ENCODE measurements around the gene S1PR2.

DNA sequence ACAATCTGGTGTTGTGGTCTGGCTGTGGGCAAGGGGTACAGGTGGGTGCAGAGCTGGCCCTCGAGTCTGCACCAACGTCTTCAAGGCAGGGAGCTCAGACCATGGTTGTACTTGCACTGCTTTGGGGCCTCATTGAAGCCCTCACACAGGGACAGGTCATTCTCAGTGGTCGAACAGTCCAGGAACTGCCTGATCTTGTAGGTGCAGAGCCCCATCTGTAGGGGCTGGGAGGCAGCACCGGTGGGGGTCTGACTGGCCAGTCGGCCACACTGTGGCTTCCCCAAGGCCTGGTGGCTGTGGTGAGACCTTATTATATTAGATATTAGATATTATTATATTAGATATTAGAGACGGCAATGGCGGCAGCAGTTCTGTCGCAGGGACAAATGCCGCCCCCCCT is 14.0 kb downstream of the S1PR2 start:
- TF ChIP-seq, protein P1, sequence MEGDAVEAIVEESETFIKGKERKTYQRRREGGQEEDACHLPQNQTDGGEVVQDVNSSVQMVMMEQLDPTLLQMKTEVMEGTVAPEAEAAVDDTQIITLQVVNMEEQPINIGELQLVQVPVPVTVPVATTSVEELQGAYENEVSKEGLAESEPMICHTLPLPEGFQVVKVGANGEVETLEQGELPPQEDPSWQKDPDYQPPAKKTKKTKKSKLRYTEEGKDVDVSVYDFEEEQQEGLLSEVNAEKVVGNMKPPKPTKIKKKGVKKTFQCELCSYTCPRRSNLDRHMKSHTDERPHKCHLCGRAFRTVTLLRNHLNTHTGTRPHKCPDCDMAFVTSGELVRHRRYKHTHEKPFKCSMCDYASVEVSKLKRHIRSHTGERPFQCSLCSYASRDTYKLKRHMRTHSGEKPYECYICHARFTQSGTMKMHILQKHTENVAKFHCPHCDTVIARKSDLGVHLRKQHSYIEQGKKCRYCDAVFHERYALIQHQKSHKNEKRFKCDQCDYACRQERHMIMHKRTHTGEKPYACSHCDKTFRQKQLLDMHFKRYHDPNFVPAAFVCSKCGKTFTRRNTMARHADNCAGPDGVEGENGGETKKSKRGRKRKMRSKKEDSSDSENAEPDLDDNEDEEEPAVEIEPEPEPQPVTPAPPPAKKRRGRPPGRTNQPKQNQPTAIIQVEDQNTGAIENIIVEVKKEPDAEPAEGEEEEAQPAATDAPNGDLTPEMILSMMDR (IDR thresholded peaks at IDR 0.05; ENCODE audit: low read depth, low read length, missing input control): no peak
- TF ChIP-seq RAD21 (IDR thresholded peaks at IDR 0.05) (no peak), RXRA (IDR thresholded peaks at IDR 0.05) (no peak), GABPA (IDR thresholded peaks at IDR 0.05 in 1 of 2, conservative IDR thresholded peaks at IDR 0.05 in 1 of 2) (no peak), TAF1 (conservative IDR thresholded peaks at IDR 0.05) (no peak), NR2F2 (IDR thresholded peaks at IDR 0.05) (no peak), SP1 (IDR thresholded peaks at IDR 0.05) (no peak), JUND (IDR thresholded peaks at IDR 0.05) (no peak)
- TF ChIP-seq, protein P2, sequence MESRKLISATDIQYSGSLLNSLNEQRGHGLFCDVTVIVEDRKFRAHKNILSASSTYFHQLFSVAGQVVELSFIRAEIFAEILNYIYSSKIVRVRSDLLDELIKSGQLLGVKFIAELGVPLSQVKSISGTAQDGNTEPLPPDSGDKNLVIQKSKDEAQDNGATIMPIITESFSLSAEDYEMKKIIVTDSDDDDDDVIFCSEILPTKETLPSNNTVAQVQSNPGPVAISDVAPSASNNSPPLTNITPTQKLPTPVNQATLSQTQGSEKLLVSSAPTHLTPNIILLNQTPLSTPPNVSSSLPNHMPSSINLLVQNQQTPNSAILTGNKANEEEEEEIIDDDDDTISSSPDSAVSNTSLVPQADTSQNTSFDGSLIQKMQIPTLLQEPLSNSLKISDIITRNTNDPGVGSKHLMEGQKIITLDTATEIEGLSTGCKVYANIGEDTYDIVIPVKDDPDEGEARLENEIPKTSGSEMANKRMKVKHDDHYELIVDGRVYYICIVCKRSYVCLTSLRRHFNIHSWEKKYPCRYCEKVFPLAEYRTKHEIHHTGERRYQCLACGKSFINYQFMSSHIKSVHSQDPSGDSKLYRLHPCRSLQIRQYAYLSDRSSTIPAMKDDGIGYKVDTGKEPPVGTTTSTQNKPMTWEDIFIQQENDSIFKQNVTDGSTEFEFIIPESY (IDR thresholded peaks at IDR 0.05): no peak
- TF ChIP-seq, protein P3, sequence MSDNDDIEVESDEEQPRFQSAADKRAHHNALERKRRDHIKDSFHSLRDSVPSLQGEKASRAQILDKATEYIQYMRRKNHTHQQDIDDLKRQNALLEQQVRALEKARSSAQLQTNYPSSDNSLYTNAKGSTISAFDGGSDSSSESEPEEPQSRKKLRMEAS (IDR thresholded peaks at IDR 0.05): no peak
- TF ChIP-seq, protein P4, sequence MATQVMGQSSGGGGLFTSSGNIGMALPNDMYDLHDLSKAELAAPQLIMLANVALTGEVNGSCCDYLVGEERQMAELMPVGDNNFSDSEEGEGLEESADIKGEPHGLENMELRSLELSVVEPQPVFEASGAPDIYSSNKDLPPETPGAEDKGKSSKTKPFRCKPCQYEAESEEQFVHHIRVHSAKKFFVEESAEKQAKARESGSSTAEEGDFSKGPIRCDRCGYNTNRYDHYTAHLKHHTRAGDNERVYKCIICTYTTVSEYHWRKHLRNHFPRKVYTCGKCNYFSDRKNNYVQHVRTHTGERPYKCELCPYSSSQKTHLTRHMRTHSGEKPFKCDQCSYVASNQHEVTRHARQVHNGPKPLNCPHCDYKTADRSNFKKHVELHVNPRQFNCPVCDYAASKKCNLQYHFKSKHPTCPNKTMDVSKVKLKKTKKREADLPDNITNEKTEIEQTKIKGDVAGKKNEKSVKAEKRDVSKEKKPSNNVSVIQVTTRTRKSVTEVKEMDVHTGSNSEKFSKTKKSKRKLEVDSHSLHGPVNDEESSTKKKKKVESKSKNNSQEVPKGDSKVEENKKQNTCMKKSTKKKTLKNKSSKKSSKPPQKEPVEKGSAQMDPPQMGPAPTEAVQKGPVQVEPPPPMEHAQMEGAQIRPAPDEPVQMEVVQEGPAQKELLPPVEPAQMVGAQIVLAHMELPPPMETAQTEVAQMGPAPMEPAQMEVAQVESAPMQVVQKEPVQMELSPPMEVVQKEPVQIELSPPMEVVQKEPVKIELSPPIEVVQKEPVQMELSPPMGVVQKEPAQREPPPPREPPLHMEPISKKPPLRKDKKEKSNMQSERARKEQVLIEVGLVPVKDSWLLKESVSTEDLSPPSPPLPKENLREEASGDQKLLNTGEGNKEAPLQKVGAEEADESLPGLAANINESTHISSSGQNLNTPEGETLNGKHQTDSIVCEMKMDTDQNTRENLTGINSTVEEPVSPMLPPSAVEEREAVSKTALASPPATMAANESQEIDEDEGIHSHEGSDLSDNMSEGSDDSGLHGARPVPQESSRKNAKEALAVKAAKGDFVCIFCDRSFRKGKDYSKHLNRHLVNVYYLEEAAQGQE (IDR thresholded peaks at IDR 0.05): no peak
- TF ChIP-seq, protein P5, sequence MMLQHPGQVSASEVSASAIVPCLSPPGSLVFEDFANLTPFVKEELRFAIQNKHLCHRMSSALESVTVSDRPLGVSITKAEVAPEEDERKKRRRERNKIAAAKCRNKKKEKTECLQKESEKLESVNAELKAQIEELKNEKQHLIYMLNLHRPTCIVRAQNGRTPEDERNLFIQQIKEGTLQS (IDR thresholded peaks at IDR 0.05): no peak
